MCF 10A (cell line): ENCODE measurements around the gene PUM2. TPM values are rescaled to one million over a fixed set of nuclear protein-coding genes. Genes with fewer than 3 reads are reported as not detected.
"Not testable (repeated sequence)": the region's sequence is repeated elsewhere in the genome, so short reads cannot be mapped to it uniquely, and the experiment has no call there.

ENCODE experiments used
- BruUV-seq: library from RNA; stranded (reverse); fragments of 400-500 nt; replicated peaks from 2 replicates; lab custom pipeline; 2021; lab: Mats Ljungman, UMichigan
- CTCF ChIA-PET: fragments of 300-600 bp; sonication (Branson Sonifier 250); formaldehyde crosslinking; extraction: SDS; loops from one replicate; lab custom pipeline; 2021; ENCODE audit warnings: antibody characterized with exemption, inconsistent platforms; lab: Yijun Ruan, JAX
- POLR2A ChIA-PET: fragments of 300-600, 350-650 bp; sonication (Branson Sonifier 250); formaldehyde crosslinking; extraction: SDS; loops from one replicate; lab custom pipeline; 2020; ENCODE audit warnings: antibody characterized with exemption, inconsistent platforms; lab: Yijun Ruan, JAX
- DNase-seq: peaks from one replicate; pipeline ENCODE4 v3.0.0-alpha.2; 2018; ENCODE audit not compliant: unreplicated experiment
- H3K27ac Mint-ChIP-seq: one replicate; pipeline ENCODE4 v1.8.0; 2022; ENCODE audit warnings: mild to moderate bottlenecking, low read depth, mixed read lengths; ENCODE audit not compliant: unreplicated experiment
- H3K27me3 Mint-ChIP-seq: one replicate; pipeline ENCODE4 v1.8.0; 2022; ENCODE audit warnings: mixed read lengths; ENCODE audit not compliant: insufficient read depth, unreplicated experiment
- H3K36me3 Mint-ChIP-seq: one replicate; pipeline ENCODE4 v1.8.0; 2022; ENCODE audit warnings: mild to moderate bottlenecking, moderate library complexity, mixed read lengths; ENCODE audit not compliant: insufficient read depth, unreplicated experiment
- H3K4me1 Mint-ChIP-seq: one replicate; pipeline ENCODE4 v1.8.0; 2022; ENCODE audit warnings: mixed read lengths; ENCODE audit not compliant: insufficient read depth, unreplicated experiment
- H3K4me3 Mint-ChIP-seq: one replicate; pipeline ENCODE4 v1.8.0; 2022; ENCODE audit warnings: mild to moderate bottlenecking, moderate library complexity, mixed read lengths; ENCODE audit not compliant: unreplicated experiment
- H3K9me3 Mint-ChIP-seq: one replicate; pipeline ENCODE4 v1.8.0; 2022; ENCODE audit warnings: mixed read lengths; ENCODE audit not compliant: unreplicated experiment
- CTCF ChIP-seq: fragments of 200-600 bp; IDR thresholded peaks from one replicate; pipeline ENCODE4 v1.8.0; 2022; ENCODE audit warnings: antibody characterized with exemption, mild to moderate bottlenecking; ENCODE audit not compliant: unreplicated experiment
- intact Hi-C: fragments of 100-400 bp; cut with micrococcal nuclease; formaldehyde crosslinking; loops from 2 replicates; pipeline ENCODE4 v1.14.1; 2022
- total RNA-seq: library from RNA; stranded (reverse); gene quantifications from 2 replicates; pipeline ENCODE4 v1.2.3, GENCODE V29; 2022

The PUM2 gene
- total RNA-seq, 1 experiment from 2014 or later, result 86.7 TPM

GRCh38 chr2:20241973-20242726 is 108.5 kb downstream of the PUM2 start:
- DNase-seq, result no peak
- H3K4me3 Mint-ChIP-seq, result no peak overlapping the region
- ChIA-PET POLR2A (interaction anchor here (0.6 to 1.3 kb wide), 4 partner anchors 10 to 49 kb away, joined by 3 read pairs; partner anchors contain the start of gene SDC1), CTCF (interaction anchor here (0.6 to 2.1 kb wide), 4 partner anchors 16 to 48 kb away, joined by 3 to 7 read pairs (median 4); no protein-coding TSS in a partner anchor)
- H3K9me3 Mint-ChIP-seq, result no peaks in the 10 kb centered on the region
- peaks cover 48% of the 10 kb centered on the region for H3K36me3 Mint-ChIP-seq
- H3K27ac Mint-ChIP-seq, result no peak overlapping the region
- intact Hi-C loops, result no loop called here
- BruUV-seq, result no TSS peak
- H3K4me1 Mint-ChIP-seq, result peaks cover 11% of the 10 kb centered on the region
- no peaks in the 10 kb centered on the region for H3K27me3 Mint-ChIP-seq
- peak; percentile 66 for TF ChIP-seq CTCF

- H3K4me3 Mint-ChIP-seq, intact Hi-C loops, H3K27ac Mint-ChIP-seq, H3K27me3 Mint-ChIP-seq, BruUV-seq, H3K9me3 Mint-ChIP-seq, DNase-seq: not testable (repeated sequence)
- Mint-ChIP-seq H3K36me3 (peaks cover 29% of the 10 kb centered on the region), H3K4me1 (peaks cover 28% of the 10 kb centered on the region)
- ChIA-PET CTCF (interaction anchor here (0.6 to 1.2 kb wide), 5 partner anchors 8 to 107 kb away, joined by 3 to 5 read pairs (median 3); partner anchors contain the start of gene SDC1), POLR2A (interaction anchor here (0.8 to 1.3 kb wide), 2 partner anchors 15 to 40 kb away, joined by 3 read pairs; partner anchors contain the start of gene SDC1)
These were observed 110.4 kb downstream of the PUM2 start for GRCh38 chr2:20240291-20240690.

- peak overlapping the region; percentile 81 for H3K27ac Mint-ChIP-seq
- POLR2A ChIA-PET, result interaction anchor here (0.6 to 2.9 kb wide), 14 partner anchors 8 to 199 kb away, joined by 3 to 19 read pairs (median 5); partner anchors contain the start of genes LAPTM4A and SDC1
- no peak for TF ChIP-seq CTCF
- intact Hi-C loops, result loop anchor here (2.0 kb wide), 1 partner anchor 54 kb away; no protein-coding TSS in a partner anchor
- peak; percentile 64 for DNase-seq
- no peaks in the 10 kb centered on the region for H3K27me3 Mint-ChIP-seq
- H3K4me1 Mint-ChIP-seq, result peaks cover 41% of the 10 kb centered on the region
- H3K9me3 Mint-ChIP-seq, result no peaks in the 10 kb centered on the region
- H3K36me3 Mint-ChIP-seq, result peaks cover 10% of the 10 kb centered on the region
- BruUV-seq, result no TSS peak
- CTCF ChIA-PET, result interaction anchor here (0.7 to 4.2 kb wide), 3 partner anchors 11 to 150 kb away, joined by 5 to 14 read pairs (median 7); partner anchors contain the start of gene SDC1
- peak overlapping the region; percentile 17 for H3K4me3 Mint-ChIP-seq
These were observed 114.1 kb downstream of the PUM2 start for GRCh38 chr2:20236496-20236895.

GRCh38 chr2:20235655-20236305 is 114.9 kb downstream of the PUM2 start:
- Mint-ChIP-seq H3K4me3 (peak overlapping the region; percentile 17), H3K27ac (peak overlapping the region; percentile 81), H3K4me1 (peaks cover 48% of the 10 kb centered on the region), H3K36me3 (peaks cover 5% of the 10 kb centered on the region), H3K9me3 (no peaks in the 10 kb centered on the region), H3K27me3 (no peaks in the 10 kb centered on the region)
- POLR2A ChIA-PET, result interaction anchor here (0.6 to 2.9 kb wide), 15 partner anchors 9 to 200 kb away, joined by 3 to 19 read pairs (median 5); partner anchors contain the start of genes LAPTM4A and SDC1
- TF ChIP-seq CTCF, result no peak
- intact Hi-C loops, result loop anchor here (2.0 kb wide), 1 partner anchor 55 kb away; no protein-coding TSS in a partner anchor
- peak; percentile 98 for DNase-seq
- no TSS peak for BruUV-seq
- CTCF ChIA-PET, result interaction anchor here (0.6 to 4.2 kb wide), 10 partner anchors 10 to 786 kb away, joined by 3 to 14 read pairs (median 4); partner anchors contain the start of gene SDC1

- POLR2A ChIA-PET, result interaction anchor here (1.8 to 2.8 kb wide), 4 partner anchors 8 to 21 kb away, joined by 9 to 19 read pairs (median 14); partner anchors contain the start of gene SDC1
- H3K27ac Mint-ChIP-seq, result peak overlapping the region; percentile 59
- H3K27me3 Mint-ChIP-seq, intact Hi-C loops, H3K36me3 Mint-ChIP-seq, H3K4me3 Mint-ChIP-seq, DNase-seq, BruUV-seq, H3K9me3 Mint-ChIP-seq: not testable (repeated sequence)
- H3K4me1 Mint-ChIP-seq, result peaks cover 53% of the 10 kb centered on the region
- CTCF ChIA-PET, result interaction anchor here (0.7 to 6.9 kb wide), 7 partner anchors 9 to 97 kb away, joined by 3 to 46 read pairs (median 5); partner anchors contain the start of gene SDC1
These were observed 116.0 kb downstream of the PUM2 start for GRCh38 chr2:20234597-20234996.
